ENCODE measurements around the gene ARHGAP18. TPM values are rescaled to one million over a fixed set of nuclear protein-coding genes. Genes with fewer than 3 reads are reported as not detected.

Gene ARHGAP18
- total RNA-seq, 4 donors from 2014 or later: 5.2 to 15.9 (median 7.4) TPM

DNA sequence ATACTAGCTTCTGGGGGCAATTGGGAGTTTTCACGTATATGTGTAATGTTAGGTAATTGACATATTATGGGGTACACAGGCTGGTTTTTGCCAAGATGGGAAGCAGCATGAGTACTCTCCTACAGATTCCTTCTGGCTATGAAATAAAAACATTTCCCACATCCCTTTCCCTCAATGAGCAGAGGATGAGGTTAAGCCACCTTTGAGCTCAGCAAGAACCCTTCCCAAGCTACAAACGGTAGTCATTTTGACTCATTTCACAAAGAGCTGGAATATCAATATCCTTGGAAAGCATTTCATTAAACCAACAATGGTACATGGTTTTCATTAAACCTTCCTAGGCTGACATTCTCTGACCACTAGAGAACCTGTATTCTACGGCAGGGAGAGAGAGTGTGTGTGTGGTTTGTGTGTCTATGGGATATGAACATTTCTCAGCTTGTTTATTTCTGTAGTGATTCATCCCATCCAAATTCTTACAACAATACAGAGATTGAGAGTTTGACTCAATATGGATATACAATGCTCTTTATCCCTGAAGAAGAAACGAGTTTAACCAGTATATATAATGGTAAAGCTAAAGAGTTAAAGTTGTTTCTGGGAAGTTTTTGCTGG lies 119.5 kb downstream of the ARHGAP18 start:
- intact Hi-C loops (cut with DNase I): no loop called here
- Histone ChIP-seq H3K4me1 (no peaks in the 10 kb centered on the region), H3K27me3 (no peaks in the 10 kb centered on the region), H3K4me3 (no peak overlapping the region), H3K36me3 (peaks cover 0 to 6% (median 2%) of the 10 kb centered on the region in 4 donors), H3K27ac (replicated peaks in 1 of 4) (no peak overlapping the region), H3K9me3 (no peaks in the 10 kb centered on the region)
- WGBS: 89% methylated on average over 4 of the region's 4 CpGs
- TF ChIP-seq EP300 (IDR thresholded peaks at IDR 0.05) (no peak), POLR2AphosphoS5 (IDR thresholded peaks at IDR 0.05) (no peak), POLR2A (IDR thresholded peaks at IDR 0.05; ENCODE audit: low read depth) (no peak)
- TF ChIP-seq, protein P1, sequence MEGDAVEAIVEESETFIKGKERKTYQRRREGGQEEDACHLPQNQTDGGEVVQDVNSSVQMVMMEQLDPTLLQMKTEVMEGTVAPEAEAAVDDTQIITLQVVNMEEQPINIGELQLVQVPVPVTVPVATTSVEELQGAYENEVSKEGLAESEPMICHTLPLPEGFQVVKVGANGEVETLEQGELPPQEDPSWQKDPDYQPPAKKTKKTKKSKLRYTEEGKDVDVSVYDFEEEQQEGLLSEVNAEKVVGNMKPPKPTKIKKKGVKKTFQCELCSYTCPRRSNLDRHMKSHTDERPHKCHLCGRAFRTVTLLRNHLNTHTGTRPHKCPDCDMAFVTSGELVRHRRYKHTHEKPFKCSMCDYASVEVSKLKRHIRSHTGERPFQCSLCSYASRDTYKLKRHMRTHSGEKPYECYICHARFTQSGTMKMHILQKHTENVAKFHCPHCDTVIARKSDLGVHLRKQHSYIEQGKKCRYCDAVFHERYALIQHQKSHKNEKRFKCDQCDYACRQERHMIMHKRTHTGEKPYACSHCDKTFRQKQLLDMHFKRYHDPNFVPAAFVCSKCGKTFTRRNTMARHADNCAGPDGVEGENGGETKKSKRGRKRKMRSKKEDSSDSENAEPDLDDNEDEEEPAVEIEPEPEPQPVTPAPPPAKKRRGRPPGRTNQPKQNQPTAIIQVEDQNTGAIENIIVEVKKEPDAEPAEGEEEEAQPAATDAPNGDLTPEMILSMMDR (IDR thresholded peaks at IDR 0.05): no peak
- no peak for DNase-seq (ENCODE audit: extremely low spot score)

DNA sequence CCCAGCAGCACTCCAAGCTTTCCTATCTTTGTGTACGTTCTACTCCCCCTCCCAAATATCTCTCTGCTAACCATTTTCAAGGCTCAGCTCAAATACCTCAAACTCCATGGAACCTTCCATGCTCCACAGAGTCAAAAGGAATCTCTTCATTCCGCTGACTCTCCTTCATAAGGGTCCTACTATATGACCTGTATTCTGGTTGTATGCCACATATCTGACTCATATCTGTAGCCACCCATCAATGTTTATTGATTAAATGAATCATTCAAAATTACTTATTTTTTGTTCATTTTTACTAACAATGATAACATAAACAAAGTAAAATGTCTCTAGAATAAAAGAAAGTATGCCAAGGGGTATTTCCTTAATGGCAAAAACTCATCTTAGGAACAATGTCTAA lies 123.2 kb downstream of the ARHGAP18 start:
- no peak overlapping the region for H3K4me3 ChIP-seq
- intact Hi-C loops (cut with DNase I): no loop called here
- no peak for TF ChIP-seq EP300 (IDR thresholded peaks at IDR 0.05)
- TF ChIP-seq, protein P1 (IDR thresholded peaks at IDR 0.05): no peak
- TF ChIP-seq POLR2AphosphoS5 (IDR thresholded peaks at IDR 0.05): no peak
- no peak for TF ChIP-seq POLR2A (IDR thresholded peaks at IDR 0.05; ENCODE audit: low read depth)

DNA sequence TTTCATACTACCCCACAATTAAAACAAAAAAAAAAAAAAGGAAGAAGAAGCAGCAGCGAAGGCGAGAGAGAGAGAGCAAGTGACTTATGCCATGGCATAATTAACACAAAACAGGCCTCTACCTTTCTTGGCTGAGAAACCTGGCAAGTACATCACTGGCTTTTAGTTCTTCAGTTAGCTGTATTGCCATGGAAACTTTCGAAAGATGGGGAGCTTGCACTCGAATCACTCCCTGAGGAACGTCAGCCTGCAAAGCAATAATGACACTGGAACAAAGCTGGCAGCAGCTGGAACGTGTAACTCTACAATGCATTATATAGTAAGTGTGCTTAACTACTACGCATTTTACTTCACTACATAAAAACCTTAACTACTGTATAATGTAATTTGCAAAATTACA lies 126.1 kb downstream of the ARHGAP18 start:
- Histone ChIP-seq H3K27ac (replicated peaks in 1 of 4) (no peak overlapping the region), H3K36me3 (no peaks in the 10 kb centered on the region), H3K4me1 (no peaks in the 10 kb centered on the region), H3K27me3 (no peaks in the 10 kb centered on the region), H3K9me3 (no peaks in the 10 kb centered on the region), H3K4me3 (no peak overlapping the region)
- 50% methylated on average over 7 of the region's 7 CpGs for WGBS
- no peak for TF ChIP-seq POLR2A (IDR thresholded peaks at IDR 0.05; ENCODE audit: low read depth)
- TF ChIP-seq EP300 (IDR thresholded peaks at IDR 0.05): no peak
- TF ChIP-seq, protein P1 (IDR thresholded peaks at IDR 0.05): no peak
- TF ChIP-seq POLR2AphosphoS5 (IDR thresholded peaks at IDR 0.05): no peak
- DNase-seq (ENCODE audit: extremely low spot score): no peak
- intact Hi-C loops (cut with DNase I): no loop called here

More for the DNA sequence above, 123.2 kb downstream of the ARHGAP18 start:
- 95% methylated on average over 2 of the region's 2 CpGs for WGBS
- Histone ChIP-seq H3K4me1 (no peaks in the 10 kb centered on the region), H3K27me3 (no peaks in the 10 kb centered on the region), H3K27ac (replicated peaks in 1 of 4) (no peak overlapping the region), H3K36me3 (no peaks in the 10 kb centered on the region), H3K9me3 (no peaks in the 10 kb centered on the region)
- DNase-seq (ENCODE audit: extremely low spot score): no peak

GRCh38 chr6:129578315-129578714 lies 131.7 kb downstream of the ARHGAP18 start:
- TF ChIP-seq POLR2A (IDR thresholded peaks at IDR 0.05; ENCODE audit: low read depth) (no peak), EP300 (IDR thresholded peaks at IDR 0.05) (no peak), POLR2AphosphoS5 (IDR thresholded peaks at IDR 0.05) (no peak)
- TF ChIP-seq, protein P1 (IDR thresholded peaks at IDR 0.05): no peak
- intact Hi-C loops (cut with DNase I): loop anchor here (5.0 kb wide), 1 partner anchor 81 kb away; no protein-coding TSS in a partner anchor
- no peaks in the 10 kb centered on the region for H3K36me3 ChIP-seq

More at GRCh38 chr6:129578315-129578714, 131.7 kb downstream of the ARHGAP18 start:
- Histone ChIP-seq H3K9me3 (no peaks in the 10 kb centered on the region), H3K4me3 (no peak overlapping the region), H3K27ac (replicated peaks in 1 of 4) (no peak overlapping the region), H3K27me3 (no peaks in the 10 kb centered on the region), H3K4me1 (peaks cover 0 to 8% (median 0%) of the 10 kb centered on the region in 4 donors)
- 89% methylated on average over 1 of the region's 1 CpG for WGBS
- no peak for DNase-seq (ENCODE audit: extremely low spot score)

Measured in esophagus muscularis mucosa (tissue), 4 donors.